Ramos (cell line): ENCODE results near the gene ELL2.
"Not testable (repeated sequence)": the region's sequence is repeated elsewhere in the genome, so short reads cannot be mapped to it uniquely, and the experiment has no call there.

Experiments
- in situ Hi-C: fragments of 300-500 bp; cut with MboI; formaldehyde crosslinking; loops from one replicate; pipeline ENCODE4 v1.14.3; 2022; ENCODE audit warnings: low sequenced_read_pairs; ENCODE audit not compliant: unreplicated experiment

The ELL2 gene

GRCh38 chr5:95935553-95936100 lies 26.0 kb downstream of the ELL2 start:
- in situ Hi-C loops, result no loop called here

DNA sequence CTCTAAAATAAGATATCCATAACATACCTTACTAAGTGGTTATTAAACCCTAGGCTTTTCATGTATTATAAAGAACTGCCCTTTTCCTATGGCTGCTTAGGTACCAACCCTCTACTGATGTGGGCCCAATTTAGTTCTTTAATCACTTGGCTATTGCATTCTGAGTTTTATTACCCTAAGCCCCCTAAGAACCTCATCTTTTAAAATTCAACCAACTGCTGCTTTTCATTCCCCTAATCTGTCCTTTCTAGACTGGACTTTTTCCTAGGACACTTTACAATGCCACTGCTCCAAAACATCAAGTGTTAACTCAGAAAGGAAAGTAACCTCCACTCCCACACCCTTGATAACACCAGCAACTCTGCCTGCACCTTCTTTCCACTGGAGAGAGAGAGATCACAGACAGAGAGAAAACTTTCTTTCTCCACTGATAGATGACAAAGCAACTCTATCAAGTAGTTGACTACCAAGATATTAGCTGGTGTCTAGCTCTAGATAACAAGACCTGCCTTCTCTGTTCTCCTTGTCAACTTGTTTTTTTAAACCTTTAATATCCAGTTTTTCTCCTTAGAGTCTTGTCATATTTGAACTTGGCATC lies 27.3 kb downstream of the ELL2 start:
- in situ Hi-C loops, result no loop called here

GRCh38 chr5:95932941-95933340 lies 28.7 kb downstream of the ELL2 start:
- in situ Hi-C loops, result no loop called here

DNA sequence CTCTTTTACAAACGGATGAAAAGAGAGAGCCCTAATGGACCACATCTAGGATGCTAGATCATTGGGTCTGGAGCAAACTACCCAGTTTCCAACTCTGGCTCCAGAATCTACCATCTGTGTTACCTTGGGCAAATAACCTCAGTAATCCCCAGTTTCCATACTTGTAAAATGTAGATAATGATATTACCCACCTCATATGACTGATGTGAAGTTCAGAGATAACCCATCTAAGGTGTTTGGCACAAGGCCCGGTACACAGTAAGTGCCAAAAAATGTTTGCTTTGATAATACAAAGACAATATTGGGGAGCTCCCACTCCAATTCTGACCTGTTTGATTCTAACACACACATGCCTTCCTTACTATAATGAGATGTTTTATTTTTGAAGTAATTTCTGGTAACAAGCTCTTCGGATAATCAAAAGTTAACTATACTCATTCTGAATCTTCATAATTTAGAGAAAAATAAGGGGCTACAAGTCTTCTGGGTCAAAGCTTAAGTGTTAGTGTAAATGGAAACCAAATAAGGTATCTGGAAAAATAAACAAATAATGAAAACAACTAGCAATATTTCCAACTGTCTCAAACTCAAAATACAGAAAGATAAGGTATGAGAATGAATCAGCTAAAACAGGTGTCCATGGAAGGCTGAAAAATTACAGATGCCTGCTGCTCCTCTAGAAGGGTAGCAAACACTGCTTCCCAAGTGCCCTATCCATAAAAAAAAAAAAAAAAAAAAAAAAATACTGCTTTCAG lies 30.4 kb downstream of the ELL2 start:
- in situ Hi-C loops, result no loop called here

GRCh38 chr5:95930141-95930930 lies 31.3 kb downstream of the ELL2 start:
- in situ Hi-C loops, result no loop called here

DNA sequence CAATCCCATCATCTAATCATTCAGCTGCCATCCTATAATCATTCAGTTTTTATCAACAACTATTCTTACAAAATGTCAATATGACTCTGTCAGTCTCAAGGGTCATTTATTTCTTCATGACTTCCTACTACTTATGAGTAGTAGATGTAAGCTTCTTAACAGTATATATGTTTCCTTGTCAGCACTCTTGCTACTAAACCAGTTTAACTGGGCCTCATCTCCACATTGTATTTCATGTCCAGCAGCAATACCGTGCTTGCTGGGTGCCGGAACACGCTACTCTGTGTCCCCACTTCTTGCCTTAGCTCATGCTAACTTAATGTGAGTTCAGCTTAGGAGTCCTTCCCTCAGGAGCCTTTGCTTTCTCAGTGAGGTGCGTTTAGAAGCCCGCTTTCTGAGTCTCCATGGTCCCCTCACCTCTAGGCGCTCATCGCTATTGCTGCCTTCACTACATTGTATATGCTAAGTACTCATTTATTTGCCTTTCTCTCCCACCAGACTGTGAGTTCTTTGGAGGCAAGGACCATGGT lies 32.9 kb downstream of the ELL2 start:
- in situ Hi-C loops, result no loop called here

- in situ Hi-C loops, result no loop called here
These were observed 33.5 kb downstream of the ELL2 start for GRCh38 chr5:95927927-95928723.

- in situ Hi-C loops, result not testable (repeated sequence)
These were observed 34.4 kb downstream of the ELL2 start for GRCh38 chr5:95927300-95927699.

DNA sequence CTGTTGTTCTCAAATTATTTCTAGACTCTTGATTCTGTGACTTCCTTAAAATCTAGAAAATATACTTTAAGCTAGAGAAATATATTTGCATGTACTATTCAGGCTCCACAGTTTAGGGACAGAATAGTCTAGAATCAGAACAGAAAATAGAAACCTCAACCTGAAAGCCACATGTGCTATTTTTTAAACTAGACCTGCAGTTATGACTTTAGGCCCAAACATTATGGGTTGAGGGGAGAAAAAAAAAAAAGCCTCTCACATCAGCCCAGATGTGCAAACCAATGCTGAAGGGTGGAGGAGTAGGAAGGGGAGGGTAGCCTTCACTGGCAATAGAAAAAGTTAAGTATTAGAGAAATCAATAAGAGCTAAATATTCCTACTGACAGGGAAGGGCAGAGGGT lies 35.7 kb downstream of the ELL2 start:
- in situ Hi-C loops, result no loop called here

DNA sequence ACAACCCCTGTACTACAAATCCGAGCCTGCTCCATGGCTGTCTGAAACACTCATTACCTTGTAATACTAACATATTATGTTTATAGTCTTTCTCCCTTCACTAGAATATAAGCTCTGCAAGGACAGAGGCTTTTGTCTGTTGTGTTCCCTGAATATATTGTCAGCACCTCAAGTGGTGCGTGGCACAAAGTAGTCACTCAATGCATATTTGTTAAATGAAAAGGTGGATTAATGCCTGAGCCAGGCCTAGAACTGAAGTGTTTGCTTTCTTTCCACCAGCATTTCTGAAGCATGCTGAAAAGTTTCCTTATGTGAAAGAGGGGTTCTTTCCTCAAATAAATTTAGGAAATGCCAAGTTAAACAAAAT lies 36.3 kb downstream of the ELL2 start:
- in situ Hi-C loops, result no loop called here

DNA sequence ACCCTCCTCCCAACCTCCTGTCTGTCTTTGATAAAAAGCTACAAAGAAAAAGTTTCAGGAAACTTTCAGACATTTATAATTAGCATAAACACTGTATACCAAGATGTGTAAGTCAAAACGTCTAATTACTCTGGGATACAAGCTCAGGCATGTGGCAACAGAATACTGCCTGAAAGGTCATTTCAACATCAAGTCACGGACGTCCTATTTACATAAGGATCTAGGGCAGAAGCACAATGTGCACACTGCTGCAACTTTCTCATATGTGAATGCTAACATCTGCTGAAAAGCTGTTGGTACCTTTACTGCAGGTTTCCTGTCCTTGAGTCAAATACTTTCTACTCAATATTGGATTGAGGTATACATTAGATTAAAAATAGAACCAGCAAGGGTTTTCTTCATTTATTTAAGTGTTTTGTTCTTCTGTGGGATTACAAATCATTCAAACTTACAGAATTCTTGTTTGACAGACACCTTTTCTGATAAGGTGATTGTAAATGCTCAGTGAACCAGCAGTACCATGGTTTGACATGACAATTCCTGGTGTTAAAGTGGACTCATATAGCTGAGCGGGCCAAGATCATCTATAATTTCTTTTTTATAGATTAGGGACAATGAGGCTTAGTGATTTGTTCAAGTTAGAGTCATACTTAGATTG lies 36.8 kb downstream of the ELL2 start:
- in situ Hi-C loops, result no loop called here

GRCh38 chr5:95923918-95924544 lies 37.6 kb downstream of the ELL2 start:
- in situ Hi-C loops, result no loop called here

DNA sequence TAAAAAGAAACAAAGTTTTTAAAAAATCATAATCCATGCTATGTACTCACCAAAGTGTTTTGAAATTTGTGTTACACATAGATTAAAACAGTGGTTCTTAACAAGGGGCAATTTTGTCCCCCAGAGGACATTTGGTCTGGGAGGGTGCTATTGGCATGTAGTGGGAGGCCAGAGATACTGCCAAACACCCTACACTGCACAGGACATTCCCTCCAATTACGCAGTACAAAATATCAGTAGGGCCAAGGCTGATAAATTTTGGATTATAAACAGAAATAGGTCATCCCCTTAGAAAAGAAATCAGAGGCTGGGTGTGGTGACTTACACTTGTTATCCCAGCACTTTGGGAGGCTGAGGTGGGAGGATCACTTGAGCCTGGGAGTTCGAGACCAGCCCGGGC lies 38.9 kb downstream of the ELL2 start:
- in situ Hi-C loops, result no loop called here

DNA sequence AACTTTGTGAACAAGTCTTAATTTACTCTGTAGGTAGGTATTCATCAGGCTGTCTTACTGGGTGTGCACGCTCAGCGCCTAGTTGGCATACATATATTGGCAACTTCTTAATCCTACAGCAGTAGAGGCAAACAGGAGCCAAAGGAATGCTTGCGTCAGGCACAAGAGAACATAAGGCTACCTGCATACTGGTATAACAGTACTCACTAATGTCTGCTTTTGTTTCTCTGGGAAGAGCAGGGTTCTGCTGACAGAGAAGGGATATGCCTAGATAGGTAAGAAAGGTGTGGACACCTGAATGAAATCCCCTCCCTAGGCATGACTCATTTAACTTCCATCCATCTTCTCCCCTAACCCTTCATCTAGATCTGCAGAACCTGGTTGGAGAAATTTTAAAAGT lies 40.1 kb downstream of the ELL2 start:
- in situ Hi-C loops, result no loop called here

- in situ Hi-C loops, result no loop called here
These were observed 40.8 kb downstream of the ELL2 start for GRCh38 chr5:95920822-95921221.

- in situ Hi-C loops, result no loop called here
These were observed 42.0 kb downstream of the ELL2 start for GRCh38 chr5:95919658-95920057.

DNA sequence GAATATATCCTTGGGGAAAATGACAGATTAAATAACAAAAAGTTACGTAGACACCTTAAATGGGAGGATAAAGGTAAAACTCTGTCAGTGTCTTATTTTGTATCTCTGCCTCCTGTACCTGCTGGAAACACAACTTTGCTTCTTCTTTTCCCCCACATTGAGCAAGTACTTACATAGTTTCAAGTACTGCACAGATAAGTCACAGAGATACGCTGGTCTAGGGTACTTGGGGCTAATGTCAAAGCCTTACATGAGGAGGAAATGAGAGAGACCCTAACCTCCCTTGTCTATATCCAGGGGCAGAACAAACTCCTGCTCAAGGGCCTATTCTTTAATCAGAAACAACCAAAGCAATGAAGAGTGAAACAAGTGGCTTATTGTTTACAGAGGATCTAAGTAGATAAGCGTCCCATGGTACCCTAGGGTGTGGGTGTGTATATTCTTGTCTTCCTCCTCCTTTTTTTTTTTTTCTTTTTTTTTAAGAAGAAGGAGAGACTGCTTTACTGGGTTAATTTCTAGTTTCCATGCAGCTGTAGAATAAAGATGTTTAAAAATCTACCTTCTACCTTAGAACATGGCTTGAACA lies 43.1 kb downstream of the ELL2 start:
- in situ Hi-C loops, result no loop called here

- in situ Hi-C loops, result no loop called here
These were observed 44.4 kb downstream of the ELL2 start for GRCh38 chr5:95917207-95917606.

DNA sequence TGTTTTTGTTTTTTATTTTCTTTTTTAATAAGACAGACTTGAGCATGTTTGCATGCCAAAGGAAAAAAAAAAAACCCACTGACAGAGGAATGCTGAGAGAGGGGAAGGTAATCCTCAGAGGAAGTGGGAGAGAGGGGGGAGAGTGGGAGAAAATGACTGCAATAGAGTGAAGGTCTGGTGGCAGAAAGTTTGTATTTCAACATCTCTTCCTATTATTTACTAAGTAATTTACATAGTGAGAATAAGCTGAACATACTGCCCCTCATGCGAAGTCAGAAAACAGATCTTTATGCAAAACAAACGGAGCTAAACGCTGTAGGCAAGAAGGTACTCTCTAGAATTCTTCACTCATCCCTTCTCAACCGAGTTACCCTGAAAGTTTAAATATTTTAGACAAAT lies 45.0 kb downstream of the ELL2 start:
- in situ Hi-C loops, result no loop called here
